ENCODE measurements around the gene CELA3A. TPM values are rescaled to one million over a fixed set of nuclear protein-coding genes. Genes with fewer than 3 reads are reported as not detected.

Gene CELA3A
- total and polyA plus RNA-seq, 10 of the 15 experiments (the other 5 are each of a cell fraction or from before 2014, with no cell fraction given) = 7.6 TPM; not detected in 9

DNA sequence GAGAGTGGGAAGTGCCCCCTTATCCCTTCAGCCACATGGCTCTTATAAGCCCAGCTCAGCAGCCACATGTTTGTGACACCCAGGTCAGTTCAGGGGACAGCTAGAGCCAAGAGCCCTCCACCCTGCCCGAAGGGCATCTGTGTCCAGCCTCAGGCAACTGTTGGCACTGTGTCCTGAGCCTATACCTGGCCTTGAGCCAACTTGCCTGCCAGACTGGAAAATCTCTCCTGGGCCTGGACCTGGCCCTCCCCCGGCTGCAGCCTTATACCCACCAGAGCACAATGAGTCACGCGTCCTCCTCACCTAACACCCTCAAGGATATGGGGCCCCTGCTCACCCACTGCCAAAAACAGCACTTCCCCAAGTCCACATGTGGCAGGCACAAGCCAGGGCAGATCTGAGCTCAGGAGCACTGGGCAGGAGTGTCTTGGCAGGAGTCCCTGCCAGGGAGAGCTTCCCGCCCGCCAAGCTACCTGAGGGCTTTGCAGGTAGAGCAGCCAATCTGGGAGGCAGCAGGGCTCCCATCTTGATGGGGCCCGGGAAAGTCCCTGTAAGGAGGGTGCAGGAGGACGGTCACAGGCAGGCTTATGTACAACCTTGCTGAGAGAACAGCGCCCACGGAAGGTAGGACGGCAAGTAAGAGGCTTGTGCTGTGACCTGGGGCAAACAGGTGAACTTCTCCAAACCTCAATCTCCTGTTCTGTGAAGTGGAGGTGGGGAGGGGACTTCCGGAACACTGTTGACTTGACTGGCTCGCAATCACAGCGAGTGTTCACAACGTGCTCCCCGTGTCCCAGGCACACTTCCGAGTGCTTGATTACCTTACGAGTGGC, 44.5 kb upstream of the CELA3A start:
- Histone ChIP-seq H3K4me1 (ENCODE audit: control insufficient read depth, insufficient read depth, low read length) (peaks cover 17% of the 10 kb centered on the region), H3K9me3 (replicated peaks; ENCODE audit: control insufficient read depth, insufficient read depth, low read length) (no peaks in the 10 kb centered on the region), H3K79me2 (ENCODE audit: control insufficient read depth, insufficient read depth, low read length) (no peaks in the 10 kb centered on the region), H3K9ac (ENCODE audit: control insufficient read depth, insufficient read depth, low read length) (no peak overlapping the region), H3K27me3 (replicated peaks in 1 of 2; ENCODE audit: control insufficient read depth in 2 of 2, insufficient read depth in 2 of 2, low read length in 1 of 2) (no peaks in the 10 kb centered on the region; a peak in 1 of 4 replicates), H3K4me2 (ENCODE audit: control insufficient read depth, insufficient read depth) (0 out of 2 replicates have a peak overlapping the region, but pooled peaks have one; percentile 34), H3K4me3 (no peak overlapping the region), H2AFZ (ENCODE audit: control insufficient read depth, low read depth, low read length) (peak overlapping the region; percentile 51), H4K20me1 (ENCODE audit: control insufficient read depth, insufficient read depth) (no peaks in the 10 kb centered on the region), H3K36me3 (ENCODE audit: control insufficient read depth in 2 of 2, insufficient read depth in 2 of 2, low read length in 1 of 2) (no peaks in the 10 kb centered on the region), H3K27ac (ENCODE audit: control insufficient read depth, insufficient read depth) (no peak overlapping the region)
- WGBS (ENCODE audit: insufficient coverage, insufficient replicate concordance, low lambda C conversion rate, missing lambda C conversion rate) = 36% methylated on average over 17 of the region's 18 CpGs
- SMC1A ChIA-PET (ENCODE audit: uncharacterized antibody, unreplicated experiment) = interaction anchor here (0.6 kb wide), 1 partner anchor 158 kb away, joined by 5 read pairs; no protein-coding TSS in a partner anchor
- intact Hi-C loops (cut with micrococcal nuclease; ENCODE audit: unreplicated experiment) = no loop called here
- BruUV-seq (replicated peaks) = no TSS peak
- CTCF ChIA-PET = interaction anchor here (1.6 kb wide), 1 partner anchor 460 kb away, joined by 3 read pairs; no protein-coding TSS in a partner anchor
- RAD21 ChIA-PET (ENCODE audit: unreplicated experiment) = interaction anchor here (0.8 kb wide), 1 partner anchor 75 kb away, joined by 3 read pairs; no protein-coding TSS in a partner anchor
- FAIRE-seq (no peak), ATAC-seq (peak; percentile 53), DNase-seq (ENCODE audit: low read depth, low spot score) (no peak)
- POLR2A ChIA-PET = interaction anchor here (1.4 kb wide), 1 partner anchor 47 kb away, joined by 3 read pairs; no protein-coding TSS in a partner anchor
- in situ Hi-C loops (cut with MboI) = no loop called here
- TF ChIP-seq NRF1 (conservative IDR thresholded peaks at IDR 0.05; ENCODE audit: low read depth, low read length) (no peak), SREBF1 (IDR thresholded peaks at IDR 0.05; ENCODE audit: low read length) (no peak), RUNX3 (IDR thresholded peaks at IDR 0.05; ENCODE audit: low read length) (no peak), ZNF217 (IDR thresholded peaks at IDR 0.05) (no peak), RAD21 (IDR thresholded peaks at IDR 0.05; ENCODE audit: insufficient read depth, low read depth, low read length) (no peak), TCF3 (IDR thresholded peaks at IDR 0.05; ENCODE audit: borderline replicate concordance, insufficient read depth, low read depth, low read length) (no peak), KAT2A (conservative IDR thresholded peaks at IDR 0.05; ENCODE audit: control insufficient read depth, low read depth, low read length) (no peak)
- TF ChIP-seq, protein P1, sequence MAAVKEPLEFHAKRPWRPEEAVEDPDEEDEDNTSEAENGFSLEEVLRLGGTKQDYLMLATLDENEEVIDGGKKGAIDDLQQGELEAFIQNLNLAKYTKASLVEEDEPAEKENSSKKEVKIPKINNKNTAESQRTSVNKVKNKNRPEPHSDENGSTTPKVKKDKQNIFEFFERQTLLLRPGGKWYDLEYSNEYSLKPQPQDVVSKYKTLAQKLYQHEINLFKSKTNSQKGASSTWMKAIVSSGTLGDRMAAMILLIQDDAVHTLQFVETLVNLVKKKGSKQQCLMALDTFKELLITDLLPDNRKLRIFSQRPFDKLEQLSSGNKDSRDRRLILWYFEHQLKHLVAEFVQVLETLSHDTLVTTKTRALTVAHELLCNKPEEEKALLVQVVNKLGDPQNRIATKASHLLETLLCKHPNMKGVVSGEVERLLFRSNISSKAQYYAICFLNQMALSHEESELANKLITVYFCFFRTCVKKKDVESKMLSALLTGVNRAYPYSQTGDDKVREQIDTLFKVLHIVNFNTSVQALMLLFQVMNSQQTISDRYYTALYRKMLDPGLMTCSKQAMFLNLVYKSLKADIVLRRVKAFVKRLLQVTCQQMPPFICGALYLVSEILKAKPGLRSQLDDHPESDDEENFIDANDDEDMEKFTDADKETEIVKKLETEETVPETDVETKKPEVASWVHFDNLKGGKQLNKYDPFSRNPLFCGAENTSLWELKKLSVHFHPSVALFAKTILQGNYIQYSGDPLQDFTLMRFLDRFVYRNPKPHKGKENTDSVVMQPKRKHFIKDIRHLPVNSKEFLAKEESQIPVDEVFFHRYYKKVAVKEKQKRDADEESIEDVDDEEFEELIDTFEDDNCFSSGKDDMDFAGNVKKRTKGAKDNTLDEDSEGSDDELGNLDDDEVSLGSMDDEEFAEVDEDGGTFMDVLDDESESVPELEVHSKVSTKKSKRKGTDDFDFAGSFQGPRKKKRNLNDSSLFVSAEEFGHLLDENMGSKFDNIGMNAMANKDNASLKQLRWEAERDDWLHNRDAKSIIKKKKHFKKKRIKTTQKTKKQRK (IDR thresholded peaks at IDR 0.05; ENCODE audit: low read depth, low read length) = no peak

Measured in GM12878 (cell line).